GM21360 (cell line): Measurements from ENCODE around the gene UPF1.
"Not testable (repeated sequence)": the region's sequence is repeated elsewhere in the genome, so short reads cannot be mapped to it uniquely, and the experiment has no call there.

Source experiments
- ATAC-seq: cut with Tn5 transposase; IDR thresholded peaks from one replicate; pipeline ENCODE4 v1.9.1; 2021; ENCODE audit warnings: mild to moderate bottlenecking, moderate library complexity; ENCODE audit not compliant: unreplicated experiment

Gene UPF1

DNA sequence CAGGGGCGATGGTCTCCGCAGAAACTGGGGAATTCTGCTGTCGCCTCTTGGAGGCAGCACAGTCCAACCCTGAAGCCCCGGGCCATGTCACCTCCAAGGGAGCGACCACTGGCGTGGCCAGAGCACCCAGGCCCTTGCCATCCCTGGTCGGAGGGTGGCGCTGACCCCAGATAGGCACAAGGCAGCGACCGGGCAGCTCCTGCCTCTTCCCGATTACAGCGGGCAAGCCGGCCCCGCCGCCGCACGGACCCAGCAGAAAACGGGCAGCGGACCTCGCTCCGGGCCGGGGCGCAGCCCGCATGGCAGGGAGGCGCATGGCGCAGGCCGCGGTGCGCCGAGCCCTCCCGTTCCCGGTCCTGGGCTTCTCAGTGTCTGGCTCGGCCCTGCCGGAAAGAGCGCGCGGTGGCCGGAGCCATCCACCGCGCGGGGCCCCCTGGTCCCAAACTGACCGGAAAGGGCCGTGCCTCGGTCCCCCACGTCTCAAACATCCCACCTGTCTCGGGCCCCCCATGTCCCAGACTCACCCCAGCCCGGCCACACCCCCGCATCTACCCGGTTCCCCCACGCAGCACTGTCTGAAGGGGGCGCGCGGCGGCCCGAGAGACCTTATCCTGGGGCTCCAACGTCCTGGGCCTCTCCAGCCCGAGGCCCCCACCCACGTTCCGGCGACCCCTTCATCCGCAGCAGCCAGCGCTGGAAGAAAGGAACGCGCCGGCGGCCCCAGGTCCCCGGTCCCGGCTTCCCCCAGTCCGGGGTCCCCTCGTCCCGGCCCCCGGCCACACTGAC, 63.5 kb downstream of the UPF1 start:
- no peak for ATAC-seq

DNA sequence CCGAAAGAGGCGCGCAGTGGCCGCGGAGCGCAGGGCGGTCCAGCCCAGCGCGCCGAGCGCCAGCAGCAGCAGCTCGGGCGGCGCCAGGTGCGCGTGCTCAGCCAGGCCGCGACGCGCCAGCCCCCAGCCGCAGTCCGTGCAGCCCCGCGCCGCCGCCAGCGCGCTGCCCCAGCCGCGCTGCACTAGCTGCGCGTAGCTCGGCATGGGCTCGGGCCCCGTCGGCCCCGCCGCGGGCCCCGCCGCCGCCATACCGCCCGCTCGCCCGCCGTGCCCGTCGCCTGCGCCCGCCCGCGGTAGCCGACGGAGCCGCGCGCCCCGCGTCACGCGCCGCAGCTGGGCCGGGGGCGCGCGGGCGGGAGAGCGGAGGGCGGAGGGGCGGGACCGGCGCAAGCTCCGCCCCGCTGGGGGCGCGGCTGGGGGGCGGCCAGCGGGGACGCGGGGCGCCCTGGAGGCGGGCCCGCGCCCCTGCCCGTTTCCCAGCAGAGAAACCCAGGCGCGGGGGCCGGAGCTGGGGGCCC, 64.1 kb downstream of the UPF1 start, which contains the start of gene CERS1:
CERS1 (minus strand) TSS at position 335 of the 518 bp plus-strand sequence; CDS start at position 249, 86 bp downstream.
- no peak for ATAC-seq

DNA sequence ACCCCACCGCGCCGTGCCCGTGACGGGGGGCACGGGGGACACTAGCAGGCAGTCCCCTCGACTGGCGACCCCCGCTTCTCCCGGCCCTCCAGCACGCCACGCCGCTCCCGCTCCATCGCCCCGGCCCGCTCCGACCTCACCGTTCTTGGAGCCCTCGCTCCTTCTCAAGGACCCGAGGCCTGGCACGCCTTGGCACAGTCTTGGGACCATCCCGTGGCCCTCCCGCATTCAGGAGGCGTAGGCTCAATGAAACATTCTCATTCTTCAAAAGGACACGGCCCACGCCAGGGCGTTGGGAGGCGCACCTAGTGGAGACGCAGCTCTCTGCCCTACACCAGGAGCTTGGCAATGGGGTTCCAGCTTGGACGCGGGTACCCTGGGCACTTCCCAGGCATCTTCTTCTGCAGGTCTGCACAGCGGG, 64.7 kb downstream of the UPF1 start:
- ATAC-seq, result no peak

DNA sequence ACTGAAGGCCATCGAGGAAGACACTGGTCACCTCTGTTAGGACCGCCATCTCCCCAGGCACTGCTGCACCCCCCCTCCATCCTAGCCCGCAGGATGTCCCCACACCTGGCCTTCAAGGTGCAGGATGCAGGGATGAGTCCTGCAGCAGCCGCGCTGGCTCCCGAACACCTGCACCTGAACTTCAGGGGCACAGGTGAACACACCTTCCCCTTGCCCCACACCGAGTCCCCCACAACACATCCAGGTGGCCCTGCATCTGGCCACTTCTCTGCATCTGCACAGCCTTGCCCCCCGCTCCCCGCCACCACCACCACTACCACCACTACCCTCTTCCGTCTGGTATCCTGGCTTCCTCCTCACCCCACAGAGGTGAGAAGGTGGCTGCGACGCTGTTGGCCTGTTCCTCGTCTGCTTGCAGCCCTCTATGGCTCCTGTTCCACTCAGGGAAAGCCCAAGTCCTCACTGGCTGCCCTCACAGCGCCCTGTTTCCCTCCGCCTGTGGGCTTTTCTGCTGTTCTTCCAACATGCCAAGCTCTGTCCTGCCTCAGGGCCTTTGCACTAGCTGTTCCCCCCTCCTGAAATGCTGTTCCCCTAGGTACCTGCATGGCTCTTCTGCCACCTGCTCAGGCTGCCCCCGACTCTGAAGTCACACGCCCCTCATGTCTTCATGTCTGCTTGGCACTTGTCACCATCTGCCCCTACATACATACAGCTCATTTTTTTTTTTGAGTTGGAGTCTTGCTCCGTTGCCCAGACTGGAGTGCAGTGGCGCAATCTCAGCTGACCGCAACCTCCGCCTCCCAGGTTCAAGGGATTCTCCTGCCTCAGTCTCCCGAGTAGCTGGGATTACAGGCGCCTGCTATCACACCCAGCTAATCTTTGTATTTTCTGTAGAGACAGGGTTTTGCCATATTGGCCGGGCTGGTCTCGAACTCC, 65.6 kb downstream of the UPF1 start:
- ATAC-seq, result no peak

DNA sequence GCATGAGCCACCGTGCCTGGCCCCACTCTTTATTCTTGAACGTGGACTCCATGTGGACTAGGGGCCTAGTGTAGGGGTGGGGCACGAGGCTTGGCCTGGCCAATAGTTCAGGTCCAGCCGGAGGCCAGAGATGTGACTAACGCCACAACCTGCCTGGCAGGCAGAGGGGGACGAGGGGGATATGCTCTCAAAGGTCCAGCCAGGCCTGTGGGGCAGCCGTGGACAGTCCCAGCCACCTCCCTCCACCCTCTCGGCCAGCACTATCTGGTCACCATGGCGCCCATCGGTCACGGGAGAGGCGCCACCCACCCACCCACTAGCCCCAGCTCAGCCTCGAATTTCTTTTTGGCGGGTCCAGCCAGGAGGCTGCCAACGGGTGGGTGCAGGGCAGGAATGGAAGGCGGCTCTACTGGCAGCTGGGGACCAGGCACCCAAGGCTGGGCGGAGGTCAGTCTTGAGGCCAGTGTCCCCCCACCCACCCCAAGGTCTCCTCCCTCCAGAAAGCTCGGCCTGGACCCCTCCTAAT, 66.4 kb downstream of the UPF1 start:
- ATAC-seq, result no peak

DNA sequence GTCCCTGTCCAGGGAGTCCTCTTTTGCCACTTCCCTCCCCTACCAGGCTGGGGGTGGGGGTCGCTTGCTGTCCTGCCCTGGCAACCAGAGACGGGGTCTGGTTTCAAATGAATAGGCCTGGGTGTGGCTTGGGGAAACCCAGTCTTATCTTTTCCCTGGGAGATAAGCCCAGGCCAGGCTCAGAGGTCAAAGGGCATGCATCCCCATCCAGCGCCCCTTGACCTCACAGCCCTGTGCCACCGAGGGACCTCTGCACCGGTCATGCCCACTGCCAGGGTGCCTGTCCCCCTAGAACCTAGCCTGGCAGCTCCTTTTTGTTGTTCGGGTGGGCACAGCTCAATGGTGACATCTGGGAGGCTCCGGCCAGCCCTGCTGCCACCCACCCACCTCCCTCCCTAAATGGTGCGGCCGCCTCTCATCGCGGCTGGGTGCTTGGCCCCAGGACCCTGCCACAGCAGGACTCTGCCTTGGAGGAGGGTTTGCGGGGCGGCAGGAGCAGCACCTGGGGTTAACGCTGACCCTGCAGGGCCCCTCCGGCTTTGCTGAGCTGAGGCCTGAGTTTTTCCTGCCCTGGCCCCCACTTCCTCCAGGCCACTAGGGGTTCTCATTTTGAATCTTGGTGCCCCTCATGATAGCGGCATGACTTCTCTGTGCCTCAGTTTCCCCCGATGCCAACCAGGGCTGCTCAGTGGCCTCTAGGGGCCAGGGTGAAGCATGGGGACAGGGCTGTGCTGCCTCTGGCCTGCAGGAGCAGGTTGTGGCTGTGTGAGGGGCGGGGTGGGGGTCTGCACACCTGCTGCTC, 67.0 kb downstream of the UPF1 start:
- ATAC-seq, result no peak

DNA sequence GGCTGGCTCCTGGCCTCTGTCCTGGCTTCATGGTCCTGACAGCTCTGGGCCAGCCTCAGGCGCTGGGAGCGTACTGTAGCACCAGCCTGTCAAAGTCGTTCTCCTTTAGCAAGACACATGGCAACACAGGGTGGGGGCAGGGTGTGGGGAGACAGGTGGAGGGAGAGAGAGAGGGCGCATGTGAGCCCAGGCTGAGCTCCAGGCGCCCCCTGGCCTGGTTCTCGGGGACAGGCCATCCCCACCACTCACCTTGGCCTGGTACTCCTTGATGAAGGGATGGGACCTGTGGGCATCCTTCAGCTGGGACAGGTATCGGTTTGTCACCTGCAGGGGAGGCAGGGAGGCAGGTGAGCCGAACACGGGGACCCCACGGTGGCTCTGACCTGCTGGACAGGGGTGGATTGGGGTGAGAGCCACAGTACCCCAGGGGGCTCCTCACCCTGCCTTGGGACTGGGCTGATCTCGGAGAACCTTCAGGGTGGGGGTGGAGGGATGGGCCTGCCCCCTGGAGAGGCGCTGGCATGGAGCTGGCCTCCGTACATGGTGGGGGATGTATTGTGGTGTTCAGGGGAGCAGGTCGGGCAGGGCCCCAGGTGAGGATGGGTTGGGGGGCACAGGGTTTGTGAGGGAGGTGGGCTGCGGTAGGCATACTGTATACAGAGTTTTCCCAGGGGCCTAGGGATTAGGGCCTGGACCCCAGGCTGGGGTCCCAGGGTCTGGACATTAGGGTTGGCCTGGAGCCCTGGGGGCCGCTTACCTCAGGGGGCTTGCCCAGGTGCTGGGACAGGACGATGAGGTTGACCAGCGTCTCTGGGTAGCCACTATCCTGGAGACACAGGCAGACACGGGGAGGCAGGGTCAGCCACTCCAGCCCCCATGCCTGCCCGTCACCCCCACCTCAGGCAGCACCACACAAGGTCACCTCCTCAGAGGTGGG, 68.1 kb downstream of the UPF1 start:
- no peak for ATAC-seq

DNA sequence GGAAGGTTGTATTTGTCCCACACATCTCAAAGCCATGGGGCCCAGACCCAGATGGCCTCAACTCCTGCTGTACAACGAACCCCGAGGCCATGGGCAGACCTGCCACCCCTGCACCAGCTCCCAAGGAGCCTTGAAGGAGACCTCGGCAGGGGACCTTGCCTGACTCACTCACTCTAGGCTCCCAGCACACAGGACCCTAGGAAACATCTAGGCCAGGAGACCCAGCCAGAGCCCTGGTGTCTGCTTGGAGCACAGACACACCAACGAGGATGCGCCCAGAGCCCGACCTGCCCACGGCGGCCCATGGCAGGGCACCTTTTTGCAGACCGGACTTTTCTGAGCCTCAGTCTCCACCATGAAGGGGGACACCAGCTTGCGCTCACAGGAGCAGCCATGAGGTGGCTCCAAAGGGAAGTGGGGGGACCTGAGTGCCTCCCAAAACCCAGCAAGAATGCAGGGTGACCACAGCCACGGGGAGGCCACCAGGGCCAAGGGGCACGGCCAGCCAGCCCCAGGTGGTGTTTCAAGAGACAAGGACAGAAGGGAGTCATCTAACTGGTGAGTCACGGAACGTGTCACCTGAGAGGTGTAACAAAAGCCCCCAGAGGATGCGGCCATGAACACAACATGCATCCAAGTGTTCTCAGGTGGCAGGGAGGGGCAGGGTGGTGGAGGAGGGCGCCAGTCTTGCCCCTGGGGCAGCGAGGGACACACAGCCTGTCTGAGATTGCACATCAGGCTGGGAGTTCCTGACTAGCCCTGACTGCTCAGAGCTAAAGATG, 69.1 kb downstream of the UPF1 start:
- ATAC-seq, result no peak

DNA sequence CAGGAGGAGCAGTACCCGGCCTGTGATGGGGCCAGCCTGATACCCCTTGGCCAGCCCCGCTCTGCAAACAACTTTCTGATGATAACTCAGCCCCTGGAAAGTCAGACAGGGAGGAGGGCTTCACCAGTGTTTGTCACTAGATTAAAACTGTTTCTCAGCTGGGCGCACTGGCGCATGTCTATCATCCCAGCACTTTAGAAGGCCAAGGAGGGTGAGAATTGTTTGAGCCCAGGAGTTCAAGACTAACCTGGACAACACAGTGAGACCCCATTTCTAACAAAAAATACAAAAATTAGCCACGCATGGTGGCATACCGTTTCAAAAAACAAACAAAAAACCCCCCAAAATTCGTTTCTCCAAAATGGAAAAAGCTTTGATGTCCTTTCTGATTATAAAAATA, 69.7 kb downstream of the UPF1 start:
- no peak for ATAC-seq

DNA sequence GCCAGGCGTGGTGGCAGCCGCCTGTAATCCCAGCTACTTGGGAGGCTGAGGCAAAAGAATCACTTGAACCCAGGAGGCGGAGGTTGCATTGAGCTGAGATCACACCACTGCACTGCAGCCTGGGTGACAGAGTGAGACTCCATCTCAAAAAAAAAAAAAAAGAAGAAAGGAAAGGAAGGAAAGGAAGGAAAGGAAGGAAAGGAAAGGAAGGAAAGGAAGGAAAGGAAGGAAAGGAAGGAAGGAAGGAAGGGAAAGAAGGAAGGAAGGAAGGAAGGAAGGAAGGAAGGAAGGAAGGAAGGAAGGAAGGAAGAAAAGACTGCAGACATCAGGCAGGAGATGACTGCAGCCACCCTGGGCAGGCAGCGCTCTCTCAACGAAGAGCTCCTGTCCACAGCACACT, 70.8 kb downstream of the UPF1 start:
- not testable (repeated sequence) for ATAC-seq

DNA sequence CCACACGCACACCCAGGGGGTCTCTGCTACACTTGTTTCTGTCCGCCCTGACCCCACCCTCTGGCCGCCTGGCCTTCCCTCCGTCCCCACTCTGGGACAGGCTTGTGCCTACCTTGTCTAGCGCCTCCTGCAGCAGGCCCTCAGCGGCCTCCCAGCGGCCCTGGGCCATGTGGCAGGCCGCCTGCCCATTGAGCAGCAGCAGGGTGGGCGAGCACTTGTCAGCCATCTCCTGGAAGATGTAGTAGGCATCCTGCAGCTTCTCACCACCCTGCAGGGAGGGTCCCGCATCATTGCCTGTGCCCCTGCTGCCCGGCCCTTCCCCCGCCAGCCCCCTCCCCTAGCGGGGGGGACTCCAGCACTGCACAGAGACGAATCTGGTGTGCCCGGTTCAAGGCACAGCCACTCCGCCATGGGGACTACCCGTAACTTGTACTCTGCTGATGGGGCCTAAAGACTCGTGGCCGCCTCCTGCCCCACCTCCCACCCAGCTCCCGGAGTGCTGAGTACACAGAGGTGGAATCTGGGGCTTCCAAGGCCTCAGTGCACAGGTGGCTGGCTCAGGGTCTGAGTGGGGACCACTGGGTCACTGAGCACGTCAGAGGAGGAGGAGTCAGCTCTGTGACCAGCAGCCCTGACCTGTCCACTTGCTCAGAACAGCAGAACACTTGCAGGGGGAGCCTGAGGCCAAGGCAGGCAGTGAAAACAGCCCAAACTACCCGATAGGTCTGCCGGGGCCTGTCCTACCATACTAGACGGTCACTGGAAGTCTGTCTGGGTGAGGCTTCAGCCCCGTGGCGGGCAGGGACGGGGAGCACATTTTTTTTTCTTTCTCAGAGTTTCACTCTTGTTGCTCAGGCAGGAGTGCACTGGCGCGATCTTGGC, 71.6 kb downstream of the UPF1 start:
- ATAC-seq, result no peak

DNA sequence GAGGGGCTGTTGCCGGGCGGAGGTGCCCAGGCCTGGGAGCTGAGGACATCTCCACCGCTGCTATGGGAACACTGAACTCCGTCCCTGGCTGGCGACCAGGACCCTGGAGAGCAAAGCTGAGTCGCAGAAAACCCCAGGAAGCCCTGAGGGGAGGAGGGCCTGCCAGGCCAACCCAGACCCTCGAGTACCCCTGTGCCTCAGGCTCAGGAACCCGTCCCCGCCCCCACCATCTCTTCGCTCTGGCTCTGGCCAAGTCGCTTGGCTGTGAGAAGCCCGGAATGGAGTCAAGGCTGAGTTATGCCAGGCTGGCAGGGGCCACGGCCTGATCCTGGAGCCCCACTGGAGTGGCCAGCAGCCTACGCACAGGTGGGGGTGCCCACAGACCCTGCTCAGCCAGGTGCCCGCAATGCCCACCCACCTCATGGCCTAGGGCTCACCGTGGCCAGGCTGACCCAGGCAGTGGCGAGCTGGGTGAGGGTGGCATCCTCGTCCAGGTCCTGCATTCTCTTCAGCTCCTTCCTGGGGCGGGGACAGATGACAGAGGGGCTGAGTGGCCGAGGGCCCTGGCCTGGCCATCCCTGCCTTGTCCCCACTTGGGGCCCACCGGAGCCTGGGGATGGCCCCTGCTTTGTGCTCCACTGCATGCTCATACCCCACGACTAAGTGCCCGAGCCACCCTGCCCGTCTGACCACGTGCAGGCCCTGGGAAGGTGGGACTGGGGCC, 72.7 kb downstream of the UPF1 start:
- no peak for ATAC-seq

DNA sequence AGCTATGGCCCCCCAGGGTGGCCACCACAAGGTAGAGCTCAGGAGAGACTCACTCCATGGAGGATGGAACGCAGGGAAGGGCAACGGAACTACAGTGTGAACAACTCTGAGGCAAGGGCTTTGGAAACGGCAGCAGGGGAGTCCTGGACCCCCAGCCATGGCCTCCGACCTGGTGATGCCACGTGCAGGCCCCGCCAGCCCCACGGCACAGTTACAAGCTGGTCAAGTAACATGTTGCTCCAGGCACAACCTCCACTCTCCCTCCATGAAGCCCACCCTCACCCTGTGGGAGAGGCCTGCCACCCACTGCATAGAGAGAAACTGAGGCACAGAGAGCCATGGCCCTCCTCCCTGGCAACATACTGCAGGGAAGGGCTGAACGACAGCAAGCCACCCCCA, 73.3 kb downstream of the UPF1 start:
- no peak for ATAC-seq

DNA sequence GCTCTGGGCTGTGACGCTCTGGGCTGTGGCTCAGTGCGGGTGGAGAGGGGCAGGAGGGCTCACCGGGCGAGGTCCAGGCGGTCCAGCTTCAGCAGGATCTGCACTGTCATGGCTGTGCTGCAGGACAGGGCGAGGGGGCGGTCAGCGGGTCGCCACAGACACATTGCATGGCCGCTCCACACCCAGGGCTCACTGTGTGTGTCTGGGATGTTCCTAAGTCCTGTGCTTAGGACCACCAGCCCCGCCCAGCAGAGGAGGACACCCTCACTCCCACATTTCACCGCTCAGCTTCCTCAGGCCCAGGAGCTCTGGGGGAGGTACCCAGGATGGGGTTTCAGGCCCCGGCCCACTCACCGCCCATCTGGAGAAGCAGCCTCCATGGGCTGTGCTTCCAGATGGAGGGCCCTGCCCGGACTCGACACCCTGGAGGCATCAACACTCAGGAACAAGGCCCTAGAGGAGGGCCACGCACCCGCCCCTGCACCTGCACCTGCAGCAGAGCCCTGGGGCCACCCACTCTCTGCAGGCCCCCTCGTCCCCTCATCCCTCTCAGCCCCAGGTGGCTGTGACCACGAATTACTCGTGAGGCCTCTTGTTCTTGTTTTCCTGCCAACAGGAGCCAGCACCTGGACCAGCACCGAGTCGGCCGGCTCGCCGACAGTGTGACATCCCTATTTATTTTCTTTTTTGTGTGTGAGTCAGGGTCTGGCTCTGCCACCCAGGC, 73.9 kb downstream of the UPF1 start:
- ATAC-seq, result no peak

DNA sequence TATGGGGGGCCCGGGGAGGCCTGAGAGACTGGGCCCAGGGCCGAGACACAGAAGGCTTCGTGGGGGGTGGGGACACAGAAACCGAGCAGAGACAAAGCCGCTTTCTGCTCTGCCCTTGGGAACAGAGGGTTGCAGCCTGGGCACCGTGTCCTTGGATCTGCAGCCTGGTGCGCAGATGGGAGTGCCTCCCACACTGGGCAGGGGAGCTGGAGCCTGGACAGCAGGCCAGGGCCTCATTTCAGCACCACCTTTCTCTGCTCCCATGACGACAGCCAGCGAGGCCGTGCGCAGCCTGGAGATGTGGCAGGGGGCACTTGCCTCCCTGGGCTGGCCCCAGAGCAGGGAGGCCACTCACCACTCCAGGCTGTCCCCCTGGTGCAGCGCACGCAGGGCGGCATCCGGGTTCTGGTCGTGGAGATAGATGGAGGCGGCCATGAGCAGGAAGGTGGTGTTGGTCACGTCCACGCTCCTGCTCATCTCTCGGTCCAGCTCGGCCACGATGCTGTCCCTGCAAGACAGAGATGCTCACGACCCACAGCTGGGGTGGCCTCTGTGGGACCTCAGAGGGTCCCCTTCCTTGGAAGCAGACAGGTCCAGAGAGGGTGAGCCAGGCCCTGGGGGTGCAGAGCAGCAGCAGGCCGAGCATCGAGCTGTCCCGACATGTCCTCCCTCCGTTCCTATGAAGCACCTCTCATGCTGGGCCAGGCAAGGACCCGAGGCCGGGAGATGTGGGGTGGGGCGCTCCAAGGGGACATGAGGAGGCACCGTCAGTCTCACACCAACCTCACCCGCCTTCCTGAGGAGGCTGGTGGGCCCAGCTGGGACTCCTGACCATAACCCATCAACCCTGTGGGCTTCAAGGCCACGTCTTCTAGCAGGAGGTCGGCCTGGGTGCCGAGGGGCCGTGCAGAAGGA, 75.1 kb downstream of the UPF1 start:
- no peak for ATAC-seq
